Measurements from ENCODE around the gene CDKAL1. TPM values are rescaled to one million over a fixed set of nuclear protein-coding genes. Genes with fewer than 3 reads are reported as not detected.

CDKAL1 gene
- total and polyA plus RNA-seq, 9 of the 15 experiments (the other 6 are each of a cell fraction or from before 2014, with no cell fraction given), result 11.2 to 36.3 (median 20.1) TPM

- TF ChIP-seq ATF6 (CRISPR knock-in tag; IDR thresholded peaks at IDR 0.05) (no peak), PURB (CRISPR knock-in tag; IDR thresholded peaks at IDR 0.05; ENCODE audit: low read depth) (no peak), PKNOX1 (IDR thresholded peaks at IDR 0.05) (no peak), KHSRP (IDR thresholded peaks at IDR 0.05) (no peak), MCM7 (IDR thresholded peaks at IDR 0.05) (no peak), FIP1L1 (IDR thresholded peaks at IDR 0.05; ENCODE audit: low read depth, low read length, poor library complexity, severe bottlenecking) (no peak), PREB (CRISPR knock-in tag; IDR thresholded peaks at IDR 0.05) (no peak), PHB2 (IDR thresholded peaks at IDR 0.05; ENCODE audit: low read depth) (no peak), ETV5 (CRISPR knock-in tag; IDR thresholded peaks at IDR 0.05; ENCODE audit: low read depth) (no peak), MTA1 (IDR thresholded peaks at IDR 0.05; ENCODE audit: borderline replicate concordance) (no peak)
These were observed 283.6 kb downstream of the CDKAL1 start (continued) for GRCh38 chr6:20817806-20818320.

Measured in K562 (cell line).